ENCODE results near the gene SMG6.

The SMG6 gene

GRCh38 chr17:2076087-2076984 lies 227.2 kb downstream of the SMG6 start:
- DNase-seq (ENCODE audit: low spot score), result no peak

GRCh38 chr17:2075336-2076086 lies 228.1 kb downstream of the SMG6 start:
- no peak for DNase-seq (ENCODE audit: low spot score)

GRCh38 chr17:2074919-2075318 lies 228.7 kb downstream of the SMG6 start:
- DNase-seq (ENCODE audit: low spot score), result no peak

GRCh38 chr17:2071455-2072281 lies 231.9 kb downstream of the SMG6 start:
- DNase-seq (ENCODE audit: low spot score), result no peak

- no peak for DNase-seq (ENCODE audit: low spot score)
Observed at GRCh38 chr17:2071024-2071385, 232.6 kb downstream of the SMG6 start.

- no peak for DNase-seq (ENCODE audit: low spot score)
Observed at GRCh38 chr17:2070241-2071023, 233.2 kb downstream of the SMG6 start.

- no peak for DNase-seq (ENCODE audit: low spot score)
Observed at GRCh38 chr17:2068519-2069051, 235.0 kb downstream of the SMG6 start.

GRCh38 chr17:2068031-2068518 lies 235.5 kb downstream of the SMG6 start:
- DNase-seq (ENCODE audit: low spot score), result no peak

GRCh38 chr17:2067608-2068024 lies 236.0 kb downstream of the SMG6 start:
- no peak for DNase-seq (ENCODE audit: low spot score)

GRCh38 chr17:2067048-2067561 lies 236.5 kb downstream of the SMG6 start:
- no peak for DNase-seq (ENCODE audit: low spot score)

GRCh38 chr17:2065949-2066400 lies 237.6 kb downstream of the SMG6 start:
- DNase-seq (ENCODE audit: low spot score), result no peak

- no peak for DNase-seq (ENCODE audit: low spot score)
Observed at GRCh38 chr17:2064980-2065785, 238.4 kb downstream of the SMG6 start.

GRCh38 chr17:2064520-2064971 lies 239.0 kb downstream of the SMG6 start:
- no peak for DNase-seq (ENCODE audit: low spot score)

GRCh38 chr17:2064147-2064489 lies 239.5 kb downstream of the SMG6 start:
- no peak for DNase-seq (ENCODE audit: low spot score)

GRCh38 chr17:2063261-2064146 lies 240.1 kb downstream of the SMG6 start:
- no peak for DNase-seq (ENCODE audit: low spot score)

GRCh38 chr17:2062571-2063183 lies 240.9 kb downstream of the SMG6 start:
- DNase-seq (ENCODE audit: low spot score), result no peak

- DNase-seq (ENCODE audit: low spot score), result no peak
Observed at GRCh38 chr17:2061441-2061958, 242.1 kb downstream of the SMG6 start.

Measured in COLO829 (cell line).